Measurements from ENCODE around the gene GATD1.
A peak's percentile ranks its signal among the peaks of the same experiment; 100 is the strongest.

The GATD1 gene

DNA sequence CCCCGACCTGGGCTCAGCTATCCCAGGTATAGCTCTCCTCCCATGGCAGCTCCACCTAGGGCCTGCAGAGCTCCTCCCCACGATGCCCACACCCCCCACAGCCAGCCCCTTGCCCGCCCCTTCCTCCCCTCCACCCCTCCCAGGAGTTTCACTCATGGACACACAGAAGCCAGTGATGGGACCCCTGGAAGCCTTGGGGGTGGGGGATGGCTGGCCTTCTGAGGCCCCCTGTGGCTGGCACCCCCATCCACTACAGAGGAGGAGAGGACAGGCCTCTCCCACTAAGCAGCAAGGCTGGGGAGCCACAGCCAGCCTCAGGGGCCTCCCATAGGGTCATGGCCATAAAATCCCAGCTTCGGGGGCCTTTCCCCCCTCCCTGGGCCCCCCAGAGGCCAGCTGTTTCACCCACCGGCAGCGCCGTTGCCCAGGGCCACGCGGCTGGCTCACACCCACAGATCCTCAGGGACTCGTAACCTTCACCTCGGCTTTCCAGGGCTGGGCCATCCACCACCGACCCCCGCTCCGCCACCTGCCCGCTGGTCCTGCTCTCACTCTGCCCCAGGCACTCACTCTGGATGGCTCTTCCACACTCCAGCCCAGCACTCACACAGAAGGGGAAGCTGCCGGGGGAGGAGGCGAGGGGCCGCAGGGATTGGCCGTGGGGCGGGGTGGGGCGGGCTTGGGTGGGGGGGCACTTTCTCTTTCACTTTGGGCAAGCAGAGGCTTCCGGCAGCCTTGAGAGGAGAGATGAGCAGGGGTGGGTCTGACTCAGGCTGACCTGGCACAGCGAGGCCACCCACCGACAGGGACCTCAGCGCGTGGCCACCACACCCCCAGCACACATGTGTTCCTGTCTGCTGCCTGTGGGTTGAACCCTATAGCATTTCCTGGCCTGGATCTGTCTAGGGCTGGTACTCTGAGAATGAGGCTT lies 18.6 kb upstream of the GATD1 start:
- peak; percentile 82 for DNase-seq (ENCODE audit: low read depth in 2 of 2)

DNA sequence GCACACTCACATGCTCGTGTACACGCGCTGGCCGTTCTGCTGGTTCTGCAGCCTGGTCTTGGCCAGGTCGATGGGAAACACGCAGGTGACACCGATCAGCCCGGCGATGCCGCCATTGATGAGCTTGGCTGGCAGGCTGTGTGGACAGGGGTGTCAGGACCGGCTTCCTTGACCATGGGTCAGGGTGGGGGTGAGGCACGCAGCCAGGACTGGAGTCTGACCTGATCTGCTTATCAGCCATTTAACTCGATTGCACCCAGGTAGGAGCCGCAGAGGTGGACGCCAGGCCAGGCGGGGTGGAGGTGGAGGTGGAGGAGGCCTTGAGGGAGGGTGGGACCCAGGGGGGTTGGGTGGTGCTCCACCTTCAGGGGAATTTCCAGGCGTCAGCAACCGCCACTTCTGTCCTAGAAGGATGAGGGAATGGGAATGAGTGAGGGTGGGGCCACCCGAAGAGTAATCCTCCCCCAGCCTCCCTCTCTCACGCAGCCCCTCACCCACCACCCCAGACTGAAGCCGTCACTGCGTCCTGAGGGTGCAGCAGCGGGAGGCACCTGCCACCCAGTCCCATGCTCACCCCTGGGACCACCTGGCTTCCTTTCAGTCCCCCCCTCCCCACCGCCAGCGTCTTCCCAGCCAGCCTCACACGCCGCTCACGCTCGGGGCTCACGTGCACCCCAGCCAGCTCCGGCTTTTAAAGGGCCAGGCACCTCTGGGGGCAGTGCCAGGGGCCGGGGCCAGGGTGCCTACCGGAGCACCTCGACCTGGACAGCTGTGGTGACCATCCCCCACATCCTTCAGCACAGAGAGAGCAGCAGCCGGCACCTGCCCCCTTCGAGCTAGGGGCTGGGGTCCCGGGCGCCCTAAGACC lies 17.7 kb upstream of the GATD1 start:
- no peak for DNase-seq (ENCODE audit: low read depth in 2 of 2)

DNA sequence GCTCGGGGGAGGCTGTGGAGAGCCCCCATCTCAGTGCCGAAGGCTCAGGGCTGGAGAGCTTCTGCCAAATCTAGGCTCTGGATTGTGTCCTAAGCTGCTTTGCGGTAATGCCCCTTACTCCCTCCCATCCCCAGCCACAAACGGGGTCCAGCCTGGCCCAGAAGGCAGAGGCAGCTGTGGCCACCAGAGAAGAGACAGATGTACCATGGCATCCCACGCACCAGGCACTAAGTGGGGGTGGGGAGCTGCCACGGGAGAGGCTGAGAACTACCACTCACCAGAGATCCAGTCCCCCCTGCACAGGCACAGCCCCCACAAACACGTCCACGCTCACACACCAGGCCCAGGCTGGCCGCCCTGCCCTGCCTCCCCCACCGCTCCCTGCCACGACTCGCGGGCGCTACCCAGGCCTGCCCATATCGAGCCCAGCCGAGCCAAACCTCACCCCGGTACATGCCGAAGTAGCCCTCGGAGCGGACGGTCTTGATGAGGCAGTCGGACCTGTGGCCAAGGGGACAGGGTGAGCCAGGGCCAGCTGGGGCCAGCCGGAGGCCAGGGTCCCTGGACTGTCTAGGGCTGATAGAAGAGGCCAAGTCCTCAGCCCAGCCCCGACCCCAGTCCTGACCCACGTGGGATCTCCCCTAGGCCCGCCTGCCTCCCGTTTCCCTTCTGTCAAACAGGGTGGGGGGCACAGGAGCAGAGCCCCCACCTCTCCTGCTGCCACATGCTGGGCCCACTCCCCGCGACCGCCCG lies 16.9 kb upstream of the GATD1 start:
- DNase-seq (ENCODE audit: low read depth in 2 of 2): no peak

DNA sequence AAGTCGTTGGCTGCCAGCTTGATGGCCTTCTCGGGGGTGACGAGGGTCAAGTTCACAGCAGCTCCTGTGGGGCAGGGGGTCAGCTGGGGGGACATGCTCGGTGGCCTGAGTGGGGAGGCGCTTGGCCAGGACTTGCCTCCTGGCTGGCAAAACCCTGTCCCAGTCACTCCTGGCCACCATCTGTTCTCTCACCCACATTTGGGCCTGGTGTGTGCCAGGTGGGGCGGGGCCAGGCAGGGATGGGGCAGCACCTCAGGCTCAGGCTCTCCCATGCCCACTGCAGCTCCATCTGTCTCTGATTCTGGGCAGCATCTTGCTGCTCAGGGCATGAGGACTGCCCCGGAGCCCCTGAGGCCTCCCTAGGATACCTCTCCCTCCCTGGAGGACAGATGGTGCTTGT lies 16.3 kb upstream of the GATD1 start:
- DNase-seq (ENCODE audit: low read depth in 2 of 2): no peak

DNA sequence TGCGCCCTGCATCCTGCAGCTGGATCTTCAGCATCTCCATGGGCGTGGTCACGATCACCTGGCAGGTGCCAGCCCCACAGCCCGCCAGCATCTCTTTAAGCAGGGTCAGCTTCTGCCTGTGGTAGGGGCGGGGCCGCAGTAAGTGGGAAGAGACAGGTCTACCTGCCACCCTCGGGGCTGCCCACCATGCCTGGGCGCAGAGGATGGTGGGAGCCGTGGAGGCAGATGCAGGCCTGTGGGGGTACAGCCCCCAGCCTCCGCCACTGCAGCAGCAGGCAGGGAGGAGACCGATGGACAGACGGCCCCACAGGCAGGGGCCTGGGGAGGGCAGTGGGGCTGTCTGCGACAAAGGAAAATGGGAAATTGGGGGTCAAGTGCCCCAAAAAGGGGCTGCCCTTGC lies 15.6 kb upstream of the GATD1 start:
- no peak for DNase-seq (ENCODE audit: low read depth in 2 of 2)

DNA sequence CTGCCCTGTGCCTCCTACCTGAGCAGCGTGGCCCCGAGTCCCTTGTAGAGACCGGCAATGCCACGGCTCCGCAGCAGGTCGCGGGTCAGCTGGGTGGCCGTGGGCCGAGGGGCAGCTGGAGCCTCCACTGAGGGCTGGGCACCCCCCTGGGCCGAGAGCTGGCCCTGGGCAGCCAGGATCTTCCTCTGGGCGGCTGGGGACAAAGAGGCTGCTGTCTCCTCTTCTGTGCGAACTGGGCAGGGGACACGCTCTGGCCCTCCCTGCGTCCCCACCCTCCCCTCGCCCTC lies 15.2 kb upstream of the GATD1 start:
- DNase-seq (ENCODE audit: low read depth in 2 of 2): no peak

DNA sequence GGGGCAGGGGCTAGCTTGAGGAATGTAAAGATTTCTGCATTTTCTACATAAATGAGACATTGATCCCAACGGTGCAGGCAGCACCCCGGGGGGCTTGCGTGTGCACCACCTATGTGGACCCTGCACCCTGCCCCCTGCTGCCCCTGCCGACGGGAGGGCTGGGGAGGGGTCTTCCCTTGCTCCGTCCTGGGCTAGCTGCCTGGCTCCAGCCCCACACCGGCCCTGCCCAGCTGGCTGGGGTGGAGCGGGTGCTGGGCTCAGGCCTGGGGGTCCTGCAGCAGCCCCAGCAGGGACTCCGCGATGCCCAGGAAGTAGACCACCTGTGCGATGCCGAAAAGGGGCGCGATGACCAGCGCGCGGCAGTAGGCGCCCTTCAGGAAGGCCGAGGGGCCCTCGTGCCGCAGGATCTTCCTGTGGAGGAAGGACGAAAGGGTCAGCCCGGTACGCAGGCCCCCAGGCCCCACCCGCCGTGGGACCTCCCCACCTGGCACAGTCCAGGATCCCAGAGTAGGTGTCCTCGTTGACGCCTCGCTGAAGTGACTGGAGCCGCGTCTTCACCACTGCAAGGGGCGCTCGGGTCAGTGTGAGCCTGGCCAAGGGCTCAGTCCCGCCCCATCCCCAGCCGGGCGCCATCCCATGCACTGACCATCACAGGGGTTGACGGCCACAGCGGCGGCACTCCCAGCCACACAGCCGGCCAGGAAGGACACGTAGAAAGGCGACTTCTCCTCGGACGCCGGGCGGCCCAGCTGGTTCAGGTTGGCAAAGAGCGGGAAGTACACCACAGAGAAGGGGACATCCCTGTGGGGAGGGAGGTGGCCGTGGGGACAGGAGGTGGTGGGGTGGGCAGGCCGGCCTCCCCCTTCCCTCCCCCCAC lies 14.6 kb upstream of the GATD1 start:
- no peak for DNase-seq (ENCODE audit: low read depth in 2 of 2)

DNA sequence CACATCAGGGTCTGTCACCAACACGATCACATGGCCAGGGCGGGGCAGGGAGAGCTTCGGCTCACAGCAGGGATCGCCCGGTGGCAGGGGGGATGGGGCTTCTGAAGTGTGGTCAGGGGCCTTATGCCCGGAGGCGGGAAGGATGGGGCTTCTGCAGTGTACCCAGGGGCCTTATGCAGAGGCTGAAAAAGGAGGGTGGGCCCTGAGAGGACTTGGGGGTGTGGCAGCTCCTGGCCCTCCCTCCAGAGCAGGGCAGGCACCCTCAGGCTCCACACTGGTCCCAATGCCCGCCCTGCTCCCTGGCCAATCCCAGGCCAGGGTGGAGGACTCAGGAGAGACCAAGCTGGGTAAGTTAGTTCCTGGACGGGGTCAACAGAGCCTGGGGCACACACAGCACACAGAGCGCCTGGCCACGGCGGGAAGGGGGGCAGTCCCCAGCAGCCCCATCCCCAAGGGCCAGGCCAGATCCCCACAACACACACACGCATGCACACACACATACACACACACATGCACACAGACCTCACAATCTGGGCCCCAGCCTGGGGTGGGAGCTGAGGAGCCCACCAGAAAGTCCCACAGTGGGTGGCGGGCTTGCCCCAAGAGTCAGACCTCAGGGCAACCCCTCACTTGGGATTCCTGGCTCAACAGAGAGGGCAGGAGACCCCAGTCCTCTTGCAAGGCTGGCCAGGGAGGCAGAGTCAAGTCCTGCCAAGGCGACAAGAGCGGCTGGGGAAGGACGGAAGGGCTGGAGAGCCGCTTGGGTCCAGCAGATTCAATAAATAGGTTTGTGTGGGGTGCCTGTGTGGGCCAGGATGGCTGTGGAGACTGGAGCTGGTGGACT lies 13.7 kb upstream of the GATD1 start:
- no peak for DNase-seq (ENCODE audit: low read depth in 2 of 2)

DNA sequence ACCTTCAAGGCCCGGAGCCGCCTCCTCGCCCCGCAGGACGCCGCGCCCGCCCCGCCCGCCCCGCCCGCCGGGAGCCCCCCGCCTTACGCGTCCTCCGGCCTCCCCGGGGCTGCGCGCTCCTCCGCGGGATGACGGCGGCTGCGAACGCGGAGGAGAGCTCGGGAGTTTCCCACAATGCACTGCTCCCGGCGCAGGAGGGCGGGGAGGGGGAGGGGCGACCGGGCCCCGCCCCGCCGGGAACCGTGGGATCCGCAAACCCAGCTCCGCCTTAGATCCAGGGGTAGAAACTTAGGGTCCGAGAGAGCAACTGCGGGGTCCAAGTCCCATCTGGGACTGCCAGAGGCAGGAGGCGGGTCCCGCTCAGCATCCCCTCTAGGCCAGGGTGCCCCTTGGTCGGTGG lies 12.7 kb upstream of the GATD1 start, which contains the start of gene CEND1:
Gene CEND1, minus strand, starts transcription at position 148 of the 400 bp plus-strand sequence. CDS start 1,514 bp downstream, outside the sequence.
- no peak for DNase-seq (ENCODE audit: low read depth in 2 of 2)

DNA sequence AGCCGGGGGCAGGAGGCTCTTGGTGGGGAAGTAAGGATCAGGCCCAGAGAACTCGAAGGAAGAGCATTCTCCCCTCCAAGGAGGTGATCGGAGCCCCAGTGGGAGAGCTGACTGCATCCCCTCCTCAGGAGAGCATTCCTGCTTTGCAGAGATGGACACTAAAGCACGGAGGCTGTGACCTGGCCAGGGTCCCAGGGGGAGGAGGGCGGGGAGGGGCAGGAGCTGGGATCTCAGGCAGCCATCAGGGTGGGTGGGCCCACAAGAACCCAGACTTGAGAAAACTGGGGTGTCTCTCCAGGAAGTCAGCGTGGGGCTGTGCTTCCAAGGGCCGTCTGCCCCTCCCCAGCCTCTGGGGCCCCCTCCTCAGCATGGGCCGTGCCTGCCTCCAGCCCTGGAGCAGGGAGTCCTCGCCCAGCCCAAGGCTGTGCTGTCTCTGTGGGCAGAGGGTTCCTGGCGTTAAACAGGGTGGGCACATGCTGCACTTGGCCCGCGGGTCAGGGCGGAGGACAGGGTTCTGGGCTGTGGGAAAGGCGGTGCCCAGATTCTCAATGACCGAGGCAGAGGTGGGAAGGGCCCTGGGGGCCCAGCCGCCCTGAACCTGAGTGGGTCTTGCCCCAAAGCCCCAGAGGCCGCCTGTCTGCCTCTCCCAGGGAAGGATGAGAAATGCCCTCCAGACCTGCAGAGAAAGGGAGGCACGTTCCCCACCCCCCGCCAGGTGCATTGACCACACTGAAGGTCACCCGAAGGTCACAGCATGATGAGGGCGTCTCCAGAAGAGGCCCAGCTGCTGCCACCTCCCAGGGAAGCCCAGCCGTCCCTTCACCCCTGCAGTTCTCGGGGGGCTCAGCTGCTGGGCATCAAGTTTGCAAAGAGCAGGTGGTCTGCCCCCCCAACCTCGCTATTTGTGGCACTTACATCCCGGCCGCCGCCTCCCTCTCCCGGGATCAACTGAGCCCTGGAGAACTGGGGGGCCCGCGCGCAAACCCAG lies 12.0 kb upstream of the GATD1 start:
- DNase-seq (ENCODE audit: low read depth in 2 of 2): no peak

DNA sequence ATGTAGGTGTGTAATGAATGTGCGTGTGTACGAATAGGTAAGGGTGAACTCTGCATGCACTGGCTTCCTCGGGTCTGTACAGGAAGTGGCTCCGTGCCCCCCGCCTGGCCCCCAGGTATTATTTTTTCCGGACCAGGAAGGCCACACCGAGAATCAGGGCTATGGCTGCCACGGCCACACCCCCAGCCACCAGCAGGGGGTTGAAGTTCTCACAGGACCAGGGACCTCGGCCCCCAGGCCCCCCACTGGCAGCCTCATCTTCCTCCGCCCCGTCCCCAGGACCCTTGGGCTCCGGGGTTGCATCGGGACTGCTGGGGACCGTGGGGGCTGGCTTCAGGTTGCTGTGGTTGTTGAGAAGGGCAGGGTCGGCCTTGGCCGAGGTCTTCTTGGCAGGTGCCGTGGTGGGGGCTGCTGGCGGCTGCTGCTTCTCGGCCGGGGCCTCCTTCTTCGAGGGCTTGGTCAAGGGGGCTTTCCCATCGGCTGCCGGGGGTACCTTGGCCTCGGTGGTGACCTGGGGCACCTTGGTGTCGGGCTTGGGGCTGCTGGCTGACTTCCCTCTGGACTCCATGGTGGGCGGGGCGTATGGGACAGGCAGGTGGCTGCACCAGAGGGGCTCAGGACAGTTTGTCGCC lies 10.8 kb upstream of the GATD1 start:
- no peak for DNase-seq (ENCODE audit: low read depth in 2 of 2)

DNA sequence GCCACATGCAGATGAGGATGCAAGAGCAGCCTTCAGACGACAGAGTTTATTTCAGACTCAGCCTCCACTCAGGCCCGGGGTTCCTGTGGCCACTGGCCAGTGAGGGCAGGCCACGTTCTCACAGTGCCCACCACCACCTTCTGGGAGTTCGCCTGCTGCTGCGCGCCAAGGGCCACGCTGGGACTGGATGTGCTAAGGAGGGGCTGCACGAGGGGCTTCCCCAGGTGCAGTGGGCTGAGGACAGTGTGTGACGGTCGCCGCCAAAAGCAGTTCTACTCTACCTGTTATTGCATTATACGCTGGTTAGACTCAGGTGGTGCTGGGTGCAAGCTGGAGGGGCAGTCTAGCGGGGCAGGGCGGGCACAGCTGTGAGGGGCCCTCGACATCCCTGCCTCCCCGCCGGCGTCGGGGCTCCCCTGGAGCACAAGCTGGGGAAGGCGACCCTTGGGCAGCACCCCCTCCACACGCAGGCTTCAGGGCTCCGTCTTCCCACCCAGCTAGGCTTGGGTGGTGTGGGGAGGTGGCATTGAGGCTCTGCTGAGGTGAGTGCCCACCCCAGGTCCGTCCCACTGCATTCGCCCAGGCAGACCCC lies 9.9 kb upstream of the GATD1 start:
- no peak for DNase-seq (ENCODE audit: low read depth in 2 of 2)

DNA sequence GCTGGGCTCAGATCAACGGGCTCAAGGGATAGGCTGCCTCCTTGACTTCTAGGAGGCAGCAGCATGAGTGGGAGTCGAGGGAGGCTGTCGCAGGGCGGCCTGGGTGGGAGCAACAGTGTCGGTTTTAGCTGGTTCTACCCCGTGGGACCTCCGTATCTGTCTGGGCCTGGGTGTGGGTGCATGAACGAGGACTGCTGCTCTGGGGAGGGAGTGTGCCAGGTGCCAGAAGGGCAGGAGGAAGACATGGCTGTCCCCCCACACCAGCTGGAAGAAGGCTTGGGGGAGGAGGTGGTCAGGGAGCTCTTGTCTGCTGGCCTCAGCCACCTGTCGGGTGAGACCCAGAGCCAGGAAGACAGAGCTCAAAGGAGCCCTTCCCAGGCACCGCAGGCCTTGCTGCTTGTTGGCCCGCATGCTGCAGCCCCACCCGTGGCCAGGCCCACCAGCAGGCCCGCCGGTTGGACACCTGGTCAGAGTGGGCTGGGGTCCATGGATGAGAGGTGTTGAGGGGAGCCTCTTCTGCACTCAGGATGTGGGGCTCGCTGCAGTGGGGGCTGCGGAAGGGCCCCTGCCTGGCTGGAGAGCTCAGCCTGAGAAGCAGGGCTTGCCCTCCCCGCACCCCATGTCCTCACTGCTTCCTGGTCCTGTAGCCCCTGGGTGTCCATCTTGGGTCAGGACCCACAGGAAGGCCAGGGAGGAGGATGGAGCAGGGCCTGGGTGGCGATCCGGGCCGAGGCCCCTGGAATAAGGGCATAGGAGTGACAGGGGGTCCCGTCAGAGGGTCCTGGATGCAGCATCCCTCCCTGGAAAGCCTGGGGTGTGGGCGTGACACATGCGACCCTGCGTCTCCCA lies 9.2 kb upstream of the GATD1 start:
- DNase-seq (ENCODE audit: low read depth in 2 of 2): no peak

DNA sequence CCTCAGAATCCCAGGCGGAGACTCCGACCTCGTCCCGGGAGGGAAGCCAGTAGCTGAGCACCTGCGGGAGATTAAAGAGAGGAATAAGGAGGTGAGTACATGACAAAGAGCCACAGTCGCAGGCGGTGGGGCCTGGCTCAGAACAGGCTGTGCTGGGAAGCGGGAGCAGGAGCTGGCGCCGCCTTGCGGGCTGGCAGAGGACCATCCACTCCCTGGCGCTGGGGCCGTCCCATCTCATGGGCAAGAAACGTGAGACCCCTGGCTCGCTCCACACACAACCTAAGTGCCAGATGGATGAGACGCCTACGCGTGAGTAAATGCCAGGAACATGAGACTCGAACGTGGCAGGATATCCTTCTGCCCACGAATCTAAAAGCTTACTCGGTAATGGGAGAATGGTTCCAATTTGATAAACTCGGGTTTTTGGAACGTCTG lies 6.3 kb upstream of the GATD1 start:
- no peak for DNase-seq (ENCODE audit: low read depth in 2 of 2)

DNA sequence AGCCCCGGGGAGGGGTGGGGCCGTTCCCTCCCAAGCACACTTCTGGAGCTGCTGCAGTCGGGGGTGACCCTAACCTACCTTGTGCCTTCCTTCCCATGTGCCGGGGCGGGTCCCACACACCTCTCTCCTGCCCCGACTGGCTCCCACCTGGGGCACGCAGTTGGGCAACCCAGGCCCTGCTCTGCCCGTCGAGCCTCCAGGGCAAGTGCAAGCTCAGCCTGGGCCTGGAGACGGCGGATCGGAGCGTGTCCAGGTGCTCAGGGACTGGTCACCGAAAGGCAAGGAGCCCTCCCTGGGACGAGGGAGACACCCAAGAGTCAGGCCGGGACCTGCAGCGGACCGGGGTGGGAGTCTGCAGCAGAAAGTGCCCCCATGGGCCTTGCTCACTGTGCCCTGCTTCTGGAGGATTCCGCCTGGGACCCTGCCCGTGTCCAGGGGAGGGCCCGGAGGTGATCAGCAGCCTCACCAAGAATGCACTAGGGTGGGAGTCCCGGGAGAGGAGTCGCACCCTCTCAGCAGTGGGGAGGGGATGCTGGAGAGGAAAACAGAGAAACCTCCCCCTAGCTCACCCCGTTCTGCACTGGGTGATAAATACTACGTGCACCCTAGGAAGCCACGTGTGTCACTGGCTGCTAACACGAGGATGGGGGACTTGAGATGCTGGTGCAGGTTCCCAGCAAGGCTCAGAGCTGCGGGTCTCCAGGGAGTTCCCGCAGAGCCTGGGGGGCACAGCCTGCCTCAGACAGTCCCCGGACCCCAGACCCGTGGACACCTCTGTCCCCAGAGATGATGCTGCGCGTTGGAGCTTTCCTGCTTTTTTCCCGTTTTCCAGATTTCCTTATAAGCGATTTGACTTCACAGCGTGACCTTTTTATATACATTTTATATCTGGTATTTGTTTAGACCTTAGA lies 5.2 kb upstream of the GATD1 start:
- DNase-seq (ENCODE audit: low read depth in 2 of 2): no peak

DNA sequence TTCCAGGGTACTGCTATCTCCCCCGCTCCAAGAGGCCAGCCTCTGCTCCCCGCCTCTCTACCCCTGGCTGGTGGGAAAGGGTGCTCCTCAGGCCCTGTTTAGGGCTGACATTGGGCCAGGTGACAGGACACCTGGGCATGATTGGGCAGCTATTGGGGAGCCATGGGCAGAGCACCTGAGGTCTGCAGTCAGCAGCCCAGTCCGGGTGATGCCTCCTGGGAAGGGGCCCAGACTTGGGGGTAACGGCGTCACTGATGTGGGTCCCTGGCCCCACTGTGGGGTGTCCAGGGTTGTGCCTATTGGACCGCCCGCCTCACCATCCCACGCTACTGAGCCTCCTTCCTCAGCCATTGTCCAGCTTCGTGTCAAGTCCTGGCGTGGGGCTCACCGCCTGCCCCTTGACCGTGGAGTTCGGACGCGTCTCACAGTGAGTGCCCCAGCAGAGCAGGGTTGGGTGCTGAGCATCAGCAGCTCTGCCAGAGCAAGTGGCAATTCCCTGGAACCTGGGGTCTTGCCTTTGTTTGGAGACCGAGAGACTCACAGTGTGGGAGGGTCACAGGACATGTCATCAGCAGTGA lies 2.8 kb upstream of the GATD1 start:
- no peak for DNase-seq (ENCODE audit: low read depth in 2 of 2)

All from stimulated activated CD8-positive, alpha-beta memory T cell treated with anti-CD3 and anti-CD28 coated beads, Interleukin-7, amount 100 ng/mL, for 4 hours (primary cell).